GM21447 (cell line): ENCODE results near the gene TRHDE.

ENCODE experiments used
- ATAC-seq: cut with Tn5 transposase; IDR thresholded peaks from one replicate; pipeline ENCODE4 v1.9.1; 2021; ENCODE audit not compliant: unreplicated experiment

The TRHDE gene

GRCh38 chr12:72313806-72314205 lies 41.6 kb downstream of the TRHDE start:
- ATAC-seq, result no peak

DNA sequence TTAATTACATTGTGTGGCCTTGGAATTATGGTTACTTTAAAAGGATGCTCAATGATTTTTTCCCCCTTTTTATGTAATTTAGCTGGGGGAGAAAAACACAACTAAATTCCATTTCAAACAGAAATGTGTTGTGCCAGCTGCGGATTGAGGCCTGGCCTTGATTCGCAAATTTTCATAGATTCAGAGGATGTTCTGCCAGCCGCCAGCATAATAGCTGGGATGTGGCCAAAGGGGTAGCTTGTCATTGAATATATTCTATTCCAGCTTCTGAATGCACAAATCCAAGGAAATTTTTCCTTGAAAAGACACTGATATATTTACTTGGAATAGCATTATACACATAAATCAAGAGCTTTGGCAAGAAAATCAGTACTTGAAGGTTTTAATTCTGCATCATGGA lies 43.7 kb downstream of the TRHDE start:
- ATAC-seq, result no peak

- no peak for ATAC-seq
Observed at GRCh38 chr12:72318341-72318740, 46.2 kb downstream of the TRHDE start.

- no peak for ATAC-seq
Observed at GRCh38 chr12:72323881-72324280, 51.7 kb downstream of the TRHDE start.

DNA sequence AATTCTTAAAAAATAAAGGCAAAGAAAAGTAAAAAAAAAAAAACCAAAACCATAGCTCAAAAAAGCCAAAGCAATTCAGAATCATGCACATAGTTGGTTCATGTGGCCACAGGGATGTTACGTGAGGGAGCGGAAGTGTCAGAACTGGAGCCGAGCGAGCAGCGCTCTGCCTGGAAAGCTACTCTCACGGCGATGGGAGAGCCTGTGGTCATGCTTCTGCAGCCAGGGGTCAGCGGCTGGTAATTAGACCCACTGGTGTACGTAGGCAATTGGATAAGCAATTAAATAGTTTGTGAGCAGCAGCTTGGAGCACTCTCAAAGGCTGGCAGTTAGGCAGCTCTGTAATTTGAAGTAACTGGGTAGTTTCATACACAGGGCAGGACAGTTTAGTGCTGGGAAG lies 58.1 kb downstream of the TRHDE start:
- no peak for ATAC-seq

GRCh38 chr12:72330784-72331183 lies 58.6 kb downstream of the TRHDE start:
- no peak for ATAC-seq

DNA sequence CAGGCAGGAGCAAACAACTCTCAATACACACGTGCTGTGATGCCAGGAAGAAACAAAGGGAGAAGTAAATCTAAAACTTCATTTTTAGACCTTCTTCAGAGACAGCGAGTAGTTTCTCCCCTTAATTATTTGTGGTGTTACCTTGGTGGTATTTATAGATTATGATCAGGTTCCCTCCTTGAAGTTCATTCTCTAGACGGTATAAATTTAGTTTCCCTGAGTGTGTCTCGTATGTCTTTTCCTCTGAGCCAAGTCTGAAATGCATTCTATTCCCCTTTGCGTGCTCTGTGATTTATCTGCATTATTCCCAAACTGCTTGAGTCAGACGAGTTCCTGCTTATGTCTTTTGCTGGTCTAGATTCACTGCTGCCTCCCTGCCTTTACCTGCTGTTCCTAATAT lies 65.2 kb downstream of the TRHDE start:
- ATAC-seq, result no peak

DNA sequence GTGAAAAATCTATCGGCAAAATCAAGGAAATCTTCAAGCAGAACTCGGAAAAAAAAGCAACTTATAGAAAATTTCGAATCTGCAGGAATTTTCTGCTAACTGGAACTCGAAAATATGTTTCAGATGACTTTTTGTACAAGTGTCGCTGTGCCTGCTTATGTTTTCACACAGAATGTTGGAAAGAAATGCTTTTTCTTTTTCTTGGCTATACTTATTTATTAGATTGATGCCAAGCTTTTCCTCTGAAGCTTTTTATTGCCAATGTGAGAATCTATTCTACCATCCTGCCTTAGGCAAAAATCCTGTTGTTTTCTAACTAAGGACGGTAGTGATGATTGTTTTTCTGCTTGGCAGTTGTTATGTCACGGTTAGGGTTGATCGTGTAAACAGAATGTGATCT lies 65.8 kb downstream of the TRHDE start:
- ATAC-seq, result no peak

- no peak for ATAC-seq
Observed at GRCh38 chr12:72338437-72338836, 66.3 kb downstream of the TRHDE start.

DNA sequence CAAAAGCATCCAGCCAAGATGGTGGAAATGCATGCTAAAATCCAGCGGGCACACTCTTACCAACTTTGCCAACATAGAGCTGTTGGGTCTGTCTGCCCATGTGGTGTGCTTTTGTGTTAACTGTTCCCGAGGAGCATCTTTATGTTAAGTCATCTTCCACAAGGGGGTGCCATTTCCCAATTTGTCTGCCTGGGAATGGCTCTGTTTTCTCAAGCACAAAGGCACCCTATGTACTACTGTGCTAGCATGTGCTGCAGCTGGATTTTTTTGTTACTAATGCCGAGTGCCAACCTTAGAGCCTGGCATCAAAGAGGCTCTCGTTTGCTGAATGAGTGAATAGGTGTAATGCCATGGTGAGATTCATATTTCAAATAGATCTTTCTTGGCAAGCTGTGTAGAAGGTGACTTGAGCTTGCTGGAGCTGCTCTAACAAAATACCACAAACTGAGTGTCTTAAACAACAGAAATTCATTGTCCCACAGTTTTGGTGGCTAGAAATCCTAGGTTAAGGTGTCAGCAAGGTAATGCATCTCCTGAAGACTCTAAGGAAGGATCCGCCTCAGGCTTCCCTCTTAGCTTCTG lies 74.3 kb downstream of the TRHDE start:
- ATAC-seq, result peak; percentile 98

GRCh38 chr12:72349491-72349890 lies 77.3 kb downstream of the TRHDE start:
- no peak for ATAC-seq

DNA sequence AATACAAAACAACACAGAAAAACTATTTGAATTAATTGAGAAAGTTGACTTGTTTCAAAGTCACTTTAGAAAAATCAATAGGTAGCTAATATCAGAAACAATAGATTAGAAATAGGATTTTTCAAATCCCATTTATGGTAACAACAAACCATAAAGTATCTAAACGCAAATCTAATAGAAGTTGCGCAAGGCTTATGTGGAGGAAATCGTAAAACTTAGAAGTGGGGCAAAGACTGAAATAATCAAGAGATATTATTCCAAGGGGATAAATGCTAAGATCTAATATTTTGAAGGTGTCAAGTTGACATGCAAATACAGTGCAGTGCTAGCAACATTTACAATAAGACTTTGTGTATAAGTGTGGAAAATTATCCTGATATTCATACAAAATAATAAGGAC lies 87.2 kb downstream of the TRHDE start:
- no peak for ATAC-seq

DNA sequence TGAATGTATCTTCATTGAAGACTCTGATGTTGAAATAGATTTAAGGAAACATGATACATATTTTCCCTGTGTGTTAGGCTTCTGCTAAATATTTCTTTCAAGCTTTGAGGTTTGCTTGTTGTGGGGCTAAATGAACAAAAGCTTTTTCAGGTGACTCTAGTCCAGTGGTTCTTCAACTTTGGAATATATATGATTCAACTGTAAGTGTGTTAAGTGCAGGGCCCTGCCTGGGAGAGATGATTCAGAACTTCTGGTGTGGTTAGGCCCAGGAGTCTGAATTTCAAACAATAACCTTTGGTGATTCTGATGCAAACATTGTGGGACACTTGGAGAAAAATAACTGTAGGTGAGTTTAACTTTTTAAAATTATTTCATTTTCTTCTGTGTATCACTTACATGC lies 93.0 kb downstream of the TRHDE start:
- ATAC-seq, result no peak

DNA sequence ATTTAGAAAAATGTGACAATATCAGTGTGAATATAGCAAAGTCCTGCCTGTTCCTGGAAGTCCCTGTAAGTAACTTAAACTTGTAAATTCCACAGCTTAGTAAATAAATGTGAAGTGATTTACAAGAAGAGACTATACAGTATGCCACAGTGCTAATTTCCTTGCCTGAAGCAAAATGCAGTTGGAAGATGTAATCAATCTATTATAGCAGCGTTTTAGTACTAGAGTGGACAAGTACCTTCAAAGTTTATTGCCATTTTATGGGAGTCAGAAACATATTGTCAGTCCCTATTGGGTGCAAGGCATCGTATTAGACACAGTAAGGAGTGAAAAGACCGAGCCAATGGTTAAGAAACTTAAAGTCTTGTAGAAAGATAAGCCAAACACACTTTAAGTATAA lies 94.1 kb downstream of the TRHDE start:
- no peak for ATAC-seq

GRCh38 chr12:72368298-72368697 lies 96.1 kb downstream of the TRHDE start:
- no peak for ATAC-seq

GRCh38 chr12:72368719-72369422 lies 96.7 kb downstream of the TRHDE start:
- no peak for ATAC-seq

DNA sequence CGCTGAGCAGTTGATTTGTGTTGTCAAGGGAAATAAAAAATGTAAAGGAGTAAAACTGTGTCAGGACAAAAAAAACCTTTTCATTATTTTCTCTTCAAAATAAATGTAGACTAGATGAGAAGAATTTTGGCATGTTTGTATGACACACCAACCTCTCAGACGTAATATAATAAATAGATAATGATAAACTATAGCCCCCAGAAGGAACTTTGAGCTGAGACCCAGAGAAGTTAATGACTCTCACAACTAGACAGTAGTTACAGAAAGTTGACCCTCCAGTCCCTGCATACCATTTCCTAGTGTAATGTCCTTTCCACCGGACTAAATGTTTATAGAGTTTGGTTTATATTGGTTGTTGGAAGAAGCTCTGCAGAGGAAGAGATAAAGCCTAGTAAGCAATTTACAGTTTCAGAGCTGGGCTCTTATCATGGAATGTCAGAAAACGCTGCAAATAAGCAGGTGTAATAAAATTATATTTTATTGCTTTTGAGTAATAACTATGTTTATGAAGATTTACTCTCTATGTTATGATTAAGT lies 97.3 kb downstream of the TRHDE start:
- no peak for ATAC-seq

- ATAC-seq, result no peak
Observed at GRCh38 chr12:72380441-72380840, 108.3 kb downstream of the TRHDE start.

- ATAC-seq, result no peak
Observed at GRCh38 chr12:72388322-72388721, 116.2 kb downstream of the TRHDE start.

- ATAC-seq, result no peak
Observed at GRCh38 chr12:72390146-72390545, 118.0 kb downstream of the TRHDE start.

DNA sequence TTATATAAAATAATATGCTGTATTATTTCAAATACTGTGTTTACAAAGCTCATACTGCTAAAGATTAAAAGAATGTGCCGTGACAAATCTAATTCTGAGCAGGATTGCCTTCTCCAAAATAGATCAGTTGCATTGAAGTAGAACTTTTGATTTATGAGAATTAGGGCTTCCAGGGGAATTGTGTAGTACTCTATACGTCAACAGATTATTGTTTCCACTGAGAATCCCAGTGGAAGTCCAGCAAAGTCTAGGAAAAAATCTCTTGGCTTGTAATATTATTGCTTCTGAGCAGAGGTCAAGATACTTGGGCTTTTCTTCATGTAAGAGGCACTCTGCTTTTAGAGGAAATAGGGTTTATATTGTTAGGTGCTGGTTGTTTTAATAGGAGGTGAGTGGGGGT lies 133.9 kb downstream of the TRHDE start:
- no peak for ATAC-seq

DNA sequence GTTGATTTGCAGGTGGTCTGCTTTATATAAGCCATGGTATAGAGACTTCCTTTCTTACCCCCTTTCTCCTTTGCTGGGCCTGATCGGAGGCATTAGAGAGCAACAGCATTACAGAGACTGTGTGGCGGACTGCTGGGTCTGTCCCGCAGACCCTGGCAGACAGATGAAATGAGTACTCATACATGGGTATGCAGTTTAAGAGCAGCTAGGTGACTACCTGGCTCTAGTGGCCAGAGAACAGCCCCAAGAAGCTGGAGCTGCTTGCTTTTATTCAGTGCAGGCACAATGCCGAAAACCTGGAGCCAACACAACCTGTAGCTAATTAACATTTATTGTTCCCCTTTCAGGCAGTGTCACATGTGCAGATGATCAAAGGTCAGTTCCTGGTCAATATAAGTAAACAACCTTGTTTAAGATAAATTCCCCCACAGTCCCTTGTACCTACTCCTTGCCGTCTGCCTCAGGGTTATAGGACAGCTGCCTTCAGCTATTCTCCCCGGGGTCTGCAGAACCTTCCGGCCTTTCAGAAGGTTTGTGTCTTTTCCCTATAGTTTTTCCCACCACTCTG lies 160.0 kb downstream of the TRHDE start:
- ATAC-seq, result no peak
